ENCODE data around the gene COL11A1.

COL11A1 gene

DNA sequence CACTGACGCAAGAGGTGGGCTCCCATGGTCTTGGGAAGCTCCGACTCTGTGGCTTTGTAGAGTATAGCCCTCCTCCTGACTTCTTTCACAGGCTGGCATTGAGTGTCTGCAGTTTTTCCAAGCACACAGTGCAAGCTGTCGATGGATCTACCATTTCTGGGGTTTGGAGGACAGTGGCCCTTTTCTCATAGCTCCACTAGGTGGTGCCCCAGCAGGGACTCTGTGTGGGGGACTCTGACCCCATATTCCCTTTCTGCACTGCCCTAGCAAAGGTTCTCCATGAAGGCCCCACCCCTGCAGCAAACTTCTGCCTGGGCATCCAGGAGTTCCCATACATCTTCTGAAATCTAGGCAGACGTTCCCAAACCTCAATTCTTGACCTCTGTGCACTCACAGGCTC is 236.2 kb downstream of the COL11A1 start:
- H3K4me1 ChIP-seq (ENCODE audit: low read length): no peaks in the 10 kb centered on the region
- no peaks in the 10 kb centered on the region for H3K9me3 ChIP-seq (ENCODE audit: insufficient read depth, low read length)
- no peak overlapping the region for H3K9ac ChIP-seq (ENCODE audit: low read length)
- H3K4me2 ChIP-seq (ENCODE audit: low read length): no peak overlapping the region
- H3K79me2 ChIP-seq (ENCODE audit: low read length): no peaks in the 10 kb centered on the region
- no peak overlapping the region for H3K27ac ChIP-seq (ENCODE audit: low read length)
- no peaks in the 10 kb centered on the region for H4K20me1 ChIP-seq (ENCODE audit: insufficient read depth, low read length)
- no peaks in the 10 kb centered on the region for H3K36me3 ChIP-seq (replicated peaks; ENCODE audit: low read depth, low read length)
- TF ChIP-seq, protein P1, sequence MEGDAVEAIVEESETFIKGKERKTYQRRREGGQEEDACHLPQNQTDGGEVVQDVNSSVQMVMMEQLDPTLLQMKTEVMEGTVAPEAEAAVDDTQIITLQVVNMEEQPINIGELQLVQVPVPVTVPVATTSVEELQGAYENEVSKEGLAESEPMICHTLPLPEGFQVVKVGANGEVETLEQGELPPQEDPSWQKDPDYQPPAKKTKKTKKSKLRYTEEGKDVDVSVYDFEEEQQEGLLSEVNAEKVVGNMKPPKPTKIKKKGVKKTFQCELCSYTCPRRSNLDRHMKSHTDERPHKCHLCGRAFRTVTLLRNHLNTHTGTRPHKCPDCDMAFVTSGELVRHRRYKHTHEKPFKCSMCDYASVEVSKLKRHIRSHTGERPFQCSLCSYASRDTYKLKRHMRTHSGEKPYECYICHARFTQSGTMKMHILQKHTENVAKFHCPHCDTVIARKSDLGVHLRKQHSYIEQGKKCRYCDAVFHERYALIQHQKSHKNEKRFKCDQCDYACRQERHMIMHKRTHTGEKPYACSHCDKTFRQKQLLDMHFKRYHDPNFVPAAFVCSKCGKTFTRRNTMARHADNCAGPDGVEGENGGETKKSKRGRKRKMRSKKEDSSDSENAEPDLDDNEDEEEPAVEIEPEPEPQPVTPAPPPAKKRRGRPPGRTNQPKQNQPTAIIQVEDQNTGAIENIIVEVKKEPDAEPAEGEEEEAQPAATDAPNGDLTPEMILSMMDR (IDR thresholded peaks at IDR 0.05; ENCODE audit: low read depth, low read length): no peak
- TF ChIP-seq EZH2phosphoT487 (IDR thresholded peaks at IDR 0.05; ENCODE audit: low read depth): no peak
- no peak overlapping the region for H3K4me3 ChIP-seq (ENCODE audit: low read length)
- H3K27me3 ChIP-seq (ENCODE audit: low read depth, low read length): no peaks in the 10 kb centered on the region
- H2AFZ ChIP-seq (ENCODE audit: low read depth, low read length): no peak overlapping the region

DNA sequence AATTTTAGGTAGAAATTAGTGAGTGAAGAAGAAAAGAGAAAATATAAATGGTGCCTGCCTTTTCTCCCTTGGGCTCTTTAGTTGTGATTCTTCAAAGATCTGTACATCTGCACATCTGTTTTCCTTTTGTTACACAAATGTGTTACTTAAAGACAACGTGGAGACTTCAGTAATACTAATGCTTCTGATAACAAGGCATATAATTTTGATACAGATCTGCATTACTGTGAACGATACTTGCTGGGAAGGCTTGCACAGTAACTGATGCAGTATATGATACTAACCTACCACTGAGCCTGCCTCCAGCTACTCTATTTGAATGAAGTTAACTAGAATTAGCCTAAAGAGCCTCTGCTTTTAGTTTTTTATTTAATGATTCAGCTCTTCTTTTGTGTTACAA is 244.6 kb downstream of the COL11A1 start:
- Histone ChIP-seq H3K79me2 (ENCODE audit: low read length) (no peaks in the 10 kb centered on the region), H3K9ac (ENCODE audit: low read length) (no peak overlapping the region), H3K36me3 (replicated peaks; ENCODE audit: low read depth, low read length) (no peaks in the 10 kb centered on the region), H3K27ac (ENCODE audit: low read length) (no peak overlapping the region), H2AFZ (ENCODE audit: low read depth, low read length) (no peak overlapping the region), H3K9me3 (ENCODE audit: insufficient read depth, low read length) (no peaks in the 10 kb centered on the region), H3K4me1 (ENCODE audit: low read length) (no peaks in the 10 kb centered on the region), H3K4me3 (ENCODE audit: low read length) (no peak overlapping the region), H3K27me3 (ENCODE audit: low read depth, low read length) (no peaks in the 10 kb centered on the region), H4K20me1 (ENCODE audit: insufficient read depth, low read length) (no peaks in the 10 kb centered on the region), H3K4me2 (ENCODE audit: low read length) (no peak overlapping the region)
- TF ChIP-seq, protein P1 (IDR thresholded peaks at IDR 0.05; ENCODE audit: low read depth, low read length): no peak
- no peak for TF ChIP-seq EZH2phosphoT487 (IDR thresholded peaks at IDR 0.05; ENCODE audit: low read depth)

DNA sequence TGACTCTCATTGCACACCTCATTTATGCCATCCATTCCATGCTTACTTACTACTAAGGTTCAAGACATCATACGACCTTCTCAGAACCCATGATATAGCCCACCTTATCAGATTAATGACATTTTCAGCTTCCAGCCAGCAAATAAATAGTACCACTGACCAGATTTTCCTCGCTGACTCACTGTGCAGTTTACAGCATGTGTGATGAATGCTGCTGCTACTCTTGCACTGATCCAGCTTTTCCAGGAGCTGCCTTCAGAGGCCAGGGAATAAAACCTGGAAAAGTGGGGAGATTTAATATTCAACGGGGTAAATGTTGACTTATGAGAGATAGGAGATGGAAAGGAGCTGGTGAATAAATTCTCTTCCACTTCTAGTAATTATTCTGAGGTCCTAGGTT is 247.1 kb downstream of the COL11A1 start:
- Histone ChIP-seq H3K27ac (ENCODE audit: low read length) (no peak overlapping the region), H4K20me1 (ENCODE audit: insufficient read depth, low read length) (no peaks in the 10 kb centered on the region), H3K4me1 (ENCODE audit: low read length) (no peaks in the 10 kb centered on the region), H3K9ac (ENCODE audit: low read length) (no peak overlapping the region), H3K79me2 (ENCODE audit: low read length) (no peaks in the 10 kb centered on the region), H2AFZ (ENCODE audit: low read depth, low read length) (no peak overlapping the region), H3K9me3 (ENCODE audit: insufficient read depth, low read length) (no peaks in the 10 kb centered on the region), H3K27me3 (ENCODE audit: low read depth, low read length) (no peaks in the 10 kb centered on the region), H3K4me2 (ENCODE audit: low read length) (no peak overlapping the region), H3K36me3 (replicated peaks; ENCODE audit: low read depth, low read length) (no peaks in the 10 kb centered on the region), H3K4me3 (ENCODE audit: low read length) (no peak overlapping the region)
- TF ChIP-seq, protein P1 (IDR thresholded peaks at IDR 0.05; ENCODE audit: low read depth, low read length): no peak
- TF ChIP-seq EZH2phosphoT487 (IDR thresholded peaks at IDR 0.05; ENCODE audit: low read depth): no peak

DNA sequence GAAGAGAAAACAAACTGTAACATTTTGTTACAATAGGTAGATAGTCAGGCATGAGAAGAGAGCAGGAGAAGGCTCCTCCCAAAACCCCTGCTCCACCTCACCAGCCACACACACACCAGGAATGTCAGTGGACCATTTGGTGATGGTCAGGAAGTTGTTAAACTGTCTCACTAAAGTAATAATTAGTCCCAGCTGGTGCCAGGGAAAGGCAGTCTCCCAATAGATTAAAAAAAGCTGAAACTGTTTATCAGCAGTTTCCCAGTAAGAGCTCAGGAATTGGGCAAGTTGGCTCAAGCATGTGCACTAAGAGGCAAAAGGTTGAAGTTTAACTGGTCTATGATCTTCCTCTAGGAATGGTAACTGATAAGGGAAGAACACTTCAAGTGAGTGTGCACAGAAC is 249.6 kb downstream of the COL11A1 start:
- no peak overlapping the region for H3K9ac ChIP-seq (ENCODE audit: low read length)
- no peak overlapping the region for H2AFZ ChIP-seq (ENCODE audit: low read depth, low read length)
- H3K4me2 ChIP-seq (ENCODE audit: low read length): no peak overlapping the region
- H3K27me3 ChIP-seq (ENCODE audit: low read depth, low read length): no peaks in the 10 kb centered on the region
- H4K20me1 ChIP-seq (ENCODE audit: insufficient read depth, low read length): no peaks in the 10 kb centered on the region
- H3K4me3 ChIP-seq (ENCODE audit: low read length): no peak overlapping the region
- no peaks in the 10 kb centered on the region for H3K36me3 ChIP-seq (replicated peaks; ENCODE audit: low read depth, low read length)
- no peaks in the 10 kb centered on the region for H3K79me2 ChIP-seq (ENCODE audit: low read length)
- no peaks in the 10 kb centered on the region for H3K4me1 ChIP-seq (ENCODE audit: low read length)
- no peak overlapping the region for H3K27ac ChIP-seq (ENCODE audit: low read length)
- TF ChIP-seq EZH2phosphoT487 (IDR thresholded peaks at IDR 0.05; ENCODE audit: low read depth): no peak
- TF ChIP-seq, protein P1 (IDR thresholded peaks at IDR 0.05; ENCODE audit: low read depth, low read length): no peak
- no peaks in the 10 kb centered on the region for H3K9me3 ChIP-seq (ENCODE audit: insufficient read depth, low read length)
